Hepatocyte (in vitro differentiated cells): ENCODE results near the gene ARHGDIB.

Source experiments
- CTCF ChIP-seq: fragments of 200-600 bp; sonication (generic); IDR thresholded peaks from 2 replicates; pipeline ENCODE4 v1.5.1; 2016; ENCODE audit warnings: antibody characterized with exemption, mild to moderate bottlenecking; ENCODE audit not compliant: poor library complexity
- EZH2 ChIP-seq: fragments of 200-600 bp; sonication (generic); IDR thresholded peaks from 2 replicates; pipeline ENCODE4 v1.6.1; 2016; ENCODE audit warnings: antibody characterized with exemption, mild to moderate bottlenecking, borderline replicate concordance
- EZH2phosphoT487 ChIP-seq: fragments of 200-600 bp; sonication (generic); IDR thresholded peaks from one replicate; pipeline ENCODE4 v1.6.1; 2018; ENCODE audit warnings: antibody characterized with exemption, mild to moderate bottlenecking, low read depth, moderate library complexity; ENCODE audit not compliant: unreplicated experiment, severe bottlenecking

- TF ChIP-seq CTCF (no peak), EZH2 (no peak), EZH2phosphoT487 (no peak)
These were observed 30.0 kb downstream of the ARHGDIB start for GRCh38 chr12:14931359-14931758.
